ENCODE results near the gene CLIP4. TPM values are rescaled to one million over a fixed set of nuclear protein-coding genes. Genes with fewer than 3 reads are reported as not detected.

The CLIP4 gene
- total RNA-seq, 1 experiment from 2014 or later: 18.2 TPM

GRCh38 chr2:29223257-29223656 lies 108.0 kb downstream of the CLIP4 start:
- Histone ChIP-seq H3K4me1 (ENCODE audit: insufficient read depth, low read length, poor library complexity, severe bottlenecking) (peaks cover 9% of the 10 kb centered on the region), H3K4me3 (ENCODE audit: low read depth, low read length, poor library complexity, severe bottlenecking) (no peak overlapping the region), H3K9me3 (ENCODE audit: low read depth, low read length, poor library complexity, severe bottlenecking) (no peaks in the 10 kb centered on the region), H3K36me3 (ENCODE audit: insufficient read depth, low read length, poor library complexity, severe bottlenecking) (no peaks in the 10 kb centered on the region), H3K27me3 (replicated peaks; ENCODE audit: insufficient read depth, low read depth, low read length, poor library complexity) (no peaks in the 10 kb centered on the region), H3K27ac (ENCODE audit: low read depth, low read length, poor library complexity, severe bottlenecking) (no peak overlapping the region)
- ChIA-PET POLR2A (ENCODE audit: low non-redundant PET) (no interaction called here), CTCF (no interaction called here)
- intact Hi-C loops (cut with micrococcal nuclease; ENCODE audit: unreplicated experiment): no loop called here
- TF ChIP-seq CTCF (conservative IDR thresholded peaks at IDR 0.05; ENCODE audit: low read depth, low read length) (no peak), EZH2 (IDR thresholded peaks at IDR 0.05; ENCODE audit: borderline replicate concordance, low read depth, low read length, poor library complexity, severe bottlenecking) (no peak)
- DNase-seq (ENCODE audit: low spot score): no peak
- no TSS peak for BruUV-seq (replicated peaks)

GRCh38 chr2:29223851-29224692 lies 108.9 kb downstream of the CLIP4 start:
- Histone ChIP-seq H3K4me3 (ENCODE audit: low read depth, low read length, poor library complexity, severe bottlenecking) (no peak overlapping the region), H3K9me3 (ENCODE audit: low read depth, low read length, poor library complexity, severe bottlenecking) (no peaks in the 10 kb centered on the region), H3K27me3 (replicated peaks; ENCODE audit: insufficient read depth, low read depth, low read length, poor library complexity) (no peaks in the 10 kb centered on the region), H3K27ac (ENCODE audit: low read depth, low read length, poor library complexity, severe bottlenecking) (no peak overlapping the region), H3K36me3 (ENCODE audit: insufficient read depth, low read length, poor library complexity, severe bottlenecking) (no peaks in the 10 kb centered on the region), H3K4me1 (ENCODE audit: insufficient read depth, low read length, poor library complexity, severe bottlenecking) (peaks cover 9% of the 10 kb centered on the region)
- TF ChIP-seq EZH2 (IDR thresholded peaks at IDR 0.05; ENCODE audit: borderline replicate concordance, low read depth, low read length, poor library complexity, severe bottlenecking): no peak
- no peak for TF ChIP-seq CTCF (conservative IDR thresholded peaks at IDR 0.05; ENCODE audit: low read depth, low read length)
- ChIA-PET CTCF (no interaction called here), POLR2A (ENCODE audit: low non-redundant PET) (no interaction called here)
- intact Hi-C loops (cut with micrococcal nuclease; ENCODE audit: unreplicated experiment): no loop called here
- no TSS peak for BruUV-seq (replicated peaks)
- DNase-seq (ENCODE audit: low spot score): peak; percentile 66

- Histone ChIP-seq H3K27ac (ENCODE audit: low read depth, low read length, poor library complexity, severe bottlenecking) (no peak overlapping the region), H3K36me3 (ENCODE audit: insufficient read depth, low read length, poor library complexity, severe bottlenecking) (no peaks in the 10 kb centered on the region), H3K9me3 (ENCODE audit: low read depth, low read length, poor library complexity, severe bottlenecking) (no peaks in the 10 kb centered on the region), H3K4me1 (ENCODE audit: insufficient read depth, low read length, poor library complexity, severe bottlenecking) (peaks cover 9% of the 10 kb centered on the region), H3K27me3 (replicated peaks; ENCODE audit: insufficient read depth, low read depth, low read length, poor library complexity) (no peaks in the 10 kb centered on the region), H3K4me3 (ENCODE audit: low read depth, low read length, poor library complexity, severe bottlenecking) (no peak overlapping the region)
- ChIA-PET CTCF (no interaction called here), POLR2A (ENCODE audit: low non-redundant PET) (no interaction called here)
- TF ChIP-seq EZH2 (IDR thresholded peaks at IDR 0.05; ENCODE audit: borderline replicate concordance, low read depth, low read length, poor library complexity, severe bottlenecking) (no peak), CTCF (conservative IDR thresholded peaks at IDR 0.05; ENCODE audit: low read depth, low read length) (no peak)
- no peak for DNase-seq (ENCODE audit: low spot score)
- intact Hi-C loops (cut with micrococcal nuclease; ENCODE audit: unreplicated experiment): no loop called here
- BruUV-seq (replicated peaks): no TSS peak
Observed at GRCh38 chr2:29224693-29225551, 109.7 kb downstream of the CLIP4 start.
